Gastroesophageal sphincter (tissue), 4 donors: ENCODE measurements around the gene FAM120A. TPM values are rescaled to one million over a fixed set of nuclear protein-coding genes. Genes with fewer than 3 reads are reported as not detected.

Experiments used
- ATAC-seq: fragments of 150-250 bp; one replicate; pipeline ENCODE4 v1.9.1; 2016; ENCODE audit warnings: mild to moderate bottlenecking, moderate library complexity
- H3K27ac ChIP-seq, 4 donors: fragments of 200-600 bp; sonication (generic) in 3 of 4; 1 replicate in 3 of 4; 2 replicates in 1 of 4; pipeline ENCODE4 v1.5.1; 2016 to 2019
- H3K27me3 ChIP-seq: fragments of 200-600 bp; sonication (generic); one replicate; pipeline ENCODE4 v1.5.1; 2019
- H3K36me3 ChIP-seq, 2 donors: fragments of 200-600 bp; sonication (generic); one replicate each; pipeline ENCODE4 v1.5.1; 2019; ENCODE audit warnings: control low read depth in 1 of 2
- H3K4me1 ChIP-seq, 3 donors: fragments of 200-600 bp; sonication (generic); 1 replicate in 2 of 3; 2 replicates in 1 of 3; pipeline ENCODE4 v1.5.1; 2016 to 2019; ENCODE audit warnings: control low read depth in 2 of 3
- H3K4me3 ChIP-seq, 2 donors: fragments of 200-600 bp; sonication (generic); one replicate each; pipeline ENCODE4 v1.5.1; 2019; ENCODE audit warnings: mild to moderate bottlenecking in 1 of 2, moderate library complexity in 1 of 2
- H3K9me3 ChIP-seq, 3 donors: fragments of 200-600 bp; sonication (generic); one replicate each; pipeline ENCODE4 v1.5.1; 2017 to 2019; ENCODE audit warnings: control low read depth in 2 of 3
- EP300 ChIP-seq: sonication (generic); formaldehyde crosslinking; IDR thresholded peaks from one replicate; pipeline ENCODE4 v1.6.1; 2017; ENCODE audit warnings: antibody characterized with exemption, mild to moderate bottlenecking
- POLR2A ChIP-seq, 2 donors: fragments of 450-650 bp; IDR thresholded peaks; one replicate each; pipeline ENCODE4 v1.6.1; 2017; ENCODE audit warnings: antibody characterized with exemption in 2 of 2, mild to moderate bottlenecking in 2 of 2, moderate library complexity in 1 of 2
- POLR2AphosphoS5 ChIP-seq: sonication (generic); formaldehyde crosslinking; IDR thresholded peaks from one replicate; pipeline ENCODE4 v1.6.1; 2017; ENCODE audit warnings: antibody characterized with exemption
- WGBS, 2 donors: methylation state at CpG; one replicate each; pipeline ENCODE4 v1.1.5; 2018; ENCODE audit warnings: low coverage in 1 of 2; 5-methylcytosine and 5-hydroxymethylcytosine counted together
- total RNA-seq, 4 donors: library from RNA; depleted of rRNA; stranded (reverse); fragments of >200 nt; gene quantifications; one replicate each; pipeline ENCODE4 v1.1.0, GENCODE V29; 2016
- TF ChIP-seq, protein P1 (sequence below), 4 experiments: fragments of 200-600 bp in 2 of 4; fragments of 450-650 bp in 2 of 4; sonication (generic) in 1 of 4; IDR thresholded peaks; one replicate each; pipeline ENCODE4 v1.5.1; 2017 to 2019; ENCODE audit warnings: antibody characterized with exemption in 4 of 4, mild to moderate bottlenecking in 2 of 4, moderate library complexity in 2 of 4

Gene FAM120A
- total RNA-seq, 4 donors from 2014 or later, result 68.6 to 116 (median 75.7) TPM

DNA sequence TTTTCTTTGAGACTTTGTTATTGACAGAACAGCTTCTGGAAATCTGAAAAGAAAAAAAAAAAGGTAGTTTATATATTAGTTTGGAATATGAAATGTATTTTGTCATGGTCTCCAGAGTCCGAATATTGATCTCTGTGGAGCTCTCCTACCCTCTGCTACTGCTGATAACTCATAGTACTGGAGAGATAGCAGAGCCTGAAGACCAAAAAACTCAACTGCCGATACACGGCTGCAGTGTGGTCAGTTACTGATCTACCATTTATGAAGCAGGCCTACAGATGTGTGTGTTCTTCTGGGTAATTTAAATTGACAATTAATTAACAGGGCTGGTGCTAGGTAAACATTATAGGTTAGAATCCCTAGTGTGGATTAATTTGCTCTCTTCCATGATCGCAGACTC lies 3.8 kb upstream of the FAM120A start:
- peaks cover 0 to 25% (median 10%) of the 10 kb centered on the region in 3 donors for H3K4me1 ChIP-seq
- WGBS, 2 donors, result 81 to 90% methylated on average over 4 of the region's 4 CpGs
- TF ChIP-seq POLR2A (IDR thresholded peaks at IDR 0.05) (no peak), POLR2AphosphoS5 (no peak), EP300 (no peak)
- TF ChIP-seq, protein P1, sequence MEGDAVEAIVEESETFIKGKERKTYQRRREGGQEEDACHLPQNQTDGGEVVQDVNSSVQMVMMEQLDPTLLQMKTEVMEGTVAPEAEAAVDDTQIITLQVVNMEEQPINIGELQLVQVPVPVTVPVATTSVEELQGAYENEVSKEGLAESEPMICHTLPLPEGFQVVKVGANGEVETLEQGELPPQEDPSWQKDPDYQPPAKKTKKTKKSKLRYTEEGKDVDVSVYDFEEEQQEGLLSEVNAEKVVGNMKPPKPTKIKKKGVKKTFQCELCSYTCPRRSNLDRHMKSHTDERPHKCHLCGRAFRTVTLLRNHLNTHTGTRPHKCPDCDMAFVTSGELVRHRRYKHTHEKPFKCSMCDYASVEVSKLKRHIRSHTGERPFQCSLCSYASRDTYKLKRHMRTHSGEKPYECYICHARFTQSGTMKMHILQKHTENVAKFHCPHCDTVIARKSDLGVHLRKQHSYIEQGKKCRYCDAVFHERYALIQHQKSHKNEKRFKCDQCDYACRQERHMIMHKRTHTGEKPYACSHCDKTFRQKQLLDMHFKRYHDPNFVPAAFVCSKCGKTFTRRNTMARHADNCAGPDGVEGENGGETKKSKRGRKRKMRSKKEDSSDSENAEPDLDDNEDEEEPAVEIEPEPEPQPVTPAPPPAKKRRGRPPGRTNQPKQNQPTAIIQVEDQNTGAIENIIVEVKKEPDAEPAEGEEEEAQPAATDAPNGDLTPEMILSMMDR (IDR thresholded peaks at IDR 0.05), result no peak

DNA sequence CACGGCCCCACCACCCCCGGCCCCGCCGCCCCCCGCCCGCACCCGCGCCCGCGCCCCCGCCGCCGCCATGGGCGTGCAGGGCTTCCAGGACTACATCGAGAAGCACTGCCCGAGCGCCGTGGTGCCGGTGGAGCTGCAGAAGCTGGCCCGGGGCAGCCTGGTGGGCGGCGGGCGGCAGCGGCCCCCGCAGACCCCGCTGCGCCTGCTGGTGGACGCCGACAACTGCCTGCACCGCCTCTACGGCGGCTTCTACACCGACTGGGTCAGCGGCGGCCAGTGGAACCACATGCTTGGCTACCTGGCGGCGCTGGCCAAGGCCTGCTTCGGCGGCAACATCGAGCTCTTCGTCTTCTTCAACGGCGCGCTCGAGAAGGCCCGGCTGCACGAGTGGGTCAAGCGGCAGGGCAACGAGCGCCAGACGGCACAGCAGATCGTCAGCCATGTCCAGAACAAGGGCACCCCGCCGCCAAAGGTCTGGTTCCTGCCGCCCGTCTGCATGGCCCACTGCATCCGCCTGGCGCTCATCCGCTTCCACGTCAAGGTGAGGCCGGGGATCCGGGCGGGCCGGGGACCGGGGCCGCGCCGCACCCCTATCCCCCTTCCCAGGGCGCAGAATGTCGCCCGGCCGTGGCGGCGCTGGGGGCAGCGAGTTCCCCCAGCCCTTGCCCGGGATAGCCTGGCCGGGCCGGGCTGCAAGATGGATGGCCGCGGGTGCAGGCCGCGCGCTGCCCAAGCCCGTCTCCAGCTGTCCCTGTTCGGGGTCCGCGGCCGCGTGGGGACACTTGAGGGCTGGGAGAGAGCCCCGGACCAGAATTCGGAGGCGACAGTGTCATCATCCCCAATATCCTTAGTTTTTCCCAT lies 594 bp downstream of the FAM120A start:
- Histone ChIP-seq H3K4me3 (peak overlapping the region; percentile 69 to 91), H3K27me3 (no peaks in the 10 kb centered on the region), H3K27ac (peak overlapping the region; percentile 74 to 98 (median 96)), H3K9me3 (no peaks in the 10 kb centered on the region), H3K36me3 (peaks cover 0 to 21% of the 10 kb centered on the region in 2 donors), H3K4me1 (peaks cover 6 to 59% (median 16%) of the 10 kb centered on the region in 3 donors)
- ATAC-seq, result peak; percentile 28
- TF ChIP-seq POLR2A (IDR thresholded peaks at IDR 0.05), result peak; percentile 6 to 13
- TF ChIP-seq, protein P1 (IDR thresholded peaks at IDR 0.05), result peak in 3 of 4 experiments; percentile 37 to 63 (median 39)
- no peak for TF ChIP-seq EP300
- TF ChIP-seq POLR2AphosphoS5, result no peak
- WGBS, 2 donors, result no CpG with 5 or more reads among the region's 92 CpGs

More for the DNA sequence above, 3.8 kb upstream of the FAM120A start:
- Histone ChIP-seq H3K4me3 (no peak overlapping the region), H3K27ac (no peak overlapping the region), H3K27me3 (no peaks in the 10 kb centered on the region), H3K9me3 (no peaks in the 10 kb centered on the region), H3K36me3 (peaks cover 0 to 37% of the 10 kb centered on the region in 2 donors)
- ATAC-seq, result no peak

DNA sequence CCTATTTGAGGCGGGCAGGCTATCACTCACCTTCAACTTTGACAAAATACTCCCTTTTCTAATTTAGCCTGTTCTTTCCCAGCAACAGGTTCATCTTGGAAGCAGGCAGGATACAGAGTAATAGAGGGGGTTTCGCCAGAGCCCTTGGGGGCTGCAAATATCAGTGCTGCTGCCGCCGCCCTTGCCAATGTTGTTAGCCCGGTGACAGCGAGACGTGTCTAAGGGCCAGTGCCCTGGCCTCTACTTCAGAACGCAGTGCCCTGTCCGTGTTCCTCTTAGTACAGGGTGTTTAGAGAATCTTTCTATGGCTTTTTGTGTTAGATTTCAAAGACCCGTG lies 1.2 kb downstream of the FAM120A start:
- 0% methylated on average over 1 of the region's 10 CpGs for WGBS, 2 donors
- H3K4me3 ChIP-seq, result peak overlapping the region; percentile 69 to 91
- peaks cover 6 to 65% (median 16%) of the 10 kb centered on the region in 3 donors for H3K4me1 ChIP-seq
- ATAC-seq, result no peak
- H3K27me3 ChIP-seq, result no peaks in the 10 kb centered on the region
- H3K27ac ChIP-seq, result peak overlapping the region; percentile 74 to 98 (median 96)
- H3K9me3 ChIP-seq, result no peaks in the 10 kb centered on the region
- TF ChIP-seq POLR2A (IDR thresholded peaks at IDR 0.05) (no peak), EP300 (no peak), POLR2AphosphoS5 (no peak)
- TF ChIP-seq, protein P1 (IDR thresholded peaks at IDR 0.05), result no peak
- peaks cover 0 to 15% of the 10 kb centered on the region in 2 donors for H3K36me3 ChIP-seq

DNA sequence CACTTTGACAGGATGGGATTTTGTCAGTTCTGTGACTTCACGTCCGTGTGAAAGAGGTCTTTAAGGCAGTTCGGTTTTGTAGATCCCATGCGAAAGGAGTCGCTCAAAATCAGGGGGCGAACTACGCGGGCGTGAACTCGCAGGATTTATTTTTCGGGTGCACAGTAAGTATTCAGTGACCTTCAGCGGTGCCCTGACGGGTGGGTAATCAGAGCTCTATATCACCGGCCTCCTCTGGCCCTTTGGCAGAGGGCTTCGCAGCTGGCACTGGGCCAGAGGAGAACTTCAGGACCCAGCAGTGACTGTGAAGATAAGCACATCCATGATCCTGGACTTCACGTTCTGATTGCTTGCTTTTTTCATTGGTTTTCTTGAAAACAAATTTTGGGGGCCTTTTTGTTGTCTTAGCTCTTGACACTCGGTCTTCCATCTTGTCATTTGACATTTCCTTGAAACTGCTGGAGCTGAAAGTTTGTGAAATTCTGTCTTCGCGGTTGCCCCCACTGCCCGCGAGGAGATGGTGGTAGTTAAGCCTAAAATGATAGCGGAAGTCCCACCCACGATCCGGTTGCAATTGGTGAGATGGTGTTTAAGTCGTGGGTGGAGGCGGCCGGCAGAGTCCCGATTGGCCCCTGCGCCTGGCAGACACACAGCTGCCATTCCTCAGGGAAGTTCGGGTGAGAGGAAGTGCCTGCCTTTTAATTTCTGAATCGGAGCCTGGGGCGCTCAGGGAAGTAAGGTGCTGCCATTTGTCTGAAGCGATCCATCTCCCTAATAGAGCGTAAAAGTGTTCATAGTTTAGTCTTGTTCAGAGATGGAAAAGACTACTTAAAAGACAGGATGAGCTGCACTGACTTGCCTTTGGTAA lies 1.8 kb downstream of the FAM120A start, which contains the start of gene FAM120AOS:
TSS of gene FAM120AOS (minus strand) at position 535 of the 868 bp plus-strand sequence. CDS start 872 bp downstream, outside the sequence.
- peaks cover 0 to 9% of the 10 kb centered on the region in 2 donors for H3K36me3 ChIP-seq
- H3K4me1 ChIP-seq, result peaks cover 9 to 70% (median 17%) of the 10 kb centered on the region in 3 donors
- no peaks in the 10 kb centered on the region for H3K9me3 ChIP-seq
- TF ChIP-seq POLR2A (IDR thresholded peaks at IDR 0.05), result peak; percentile 11 to 31
- peak; percentile 57 for TF ChIP-seq POLR2AphosphoS5
- TF ChIP-seq, protein P1 (IDR thresholded peaks at IDR 0.05), result no peak
- no peak for TF ChIP-seq EP300
- peak; percentile 81 for ATAC-seq
- 0% methylated on average over 9 to 14 of the region's 34 CpGs for WGBS, 2 donors
- H3K4me3 ChIP-seq, result peak within 1 kb of the TSS; percentile 69 to 91
- no peaks in the 10 kb centered on the region for H3K27me3 ChIP-seq
- H3K27ac ChIP-seq, result peak within 1 kb of the TSS; percentile 74 to 98 (median 96)
